ENCODE results near the gene SLC16A6.

- TF ChIP-seq CTCF (conservative IDR thresholded peaks at IDR 0.05; ENCODE audit: low read depth, low read length): no peak
- no peak for TF ChIP-seq FOS (IDR thresholded peaks at IDR 0.05; ENCODE audit: low read depth, low read length)
- no peak for TF ChIP-seq RCOR1 (IDR thresholded peaks at IDR 0.05; ENCODE audit: insufficient replicate concordance, low read length)
- TF ChIP-seq POLR2A (IDR thresholded peaks at IDR 0.05; ENCODE audit: low read depth, low read length): no peak
These were observed 30.6 kb upstream of the SLC16A6 start for GRCh38 chr17:68321556-68321954.
